ENCODE data around the gene ANGPTL8. TPM values are rescaled to one million over a fixed set of nuclear protein-coding genes. Genes with fewer than 3 reads are reported as not detected.
A peak's percentile ranks its signal among the peaks of the same experiment; 100 is the strongest.

The ANGPTL8 gene
- total RNA-seq, 1 experiment from 2014 or later, result not detected

GRCh38 chr19:11201791-11202190 is 37.6 kb upstream of the ANGPTL8 start (continued):
- TF ChIP-seq NR2C2 (CRISPR knock-in tag; IDR thresholded peaks at IDR 0.05) (no peak), PREB (CRISPR knock-in tag; IDR thresholded peaks at IDR 0.05; ENCODE audit: borderline replicate concordance) (no peak)

- TF ChIP-seq HMGA2 (CRISPR knock-in tag; IDR thresholded peaks at IDR 0.05) (no peak), ETV6 (CRISPR knock-in tag; IDR thresholded peaks at IDR 0.05) (no peak), TEAD4 (CRISPR knock-in tag; IDR thresholded peaks at IDR 0.05) (no peak), ZNF232 (CRISPR knock-in tag; IDR thresholded peaks at IDR 0.05) (no peak), ZSCAN18 (CRISPR knock-in tag; IDR thresholded peaks at IDR 0.05) (no peak), ELF4 (CRISPR knock-in tag; IDR thresholded peaks at IDR 0.05; ENCODE audit: low read depth) (no peak), ZNF425 (CRISPR knock-in tag; conservative IDR thresholded peaks at IDR 0.05) (no peak), ZNF219 (CRISPR knock-in tag; IDR thresholded peaks at IDR 0.05; ENCODE audit: borderline replicate concordance) (no peak), GTF2I (CRISPR knock-in tag; conservative IDR thresholded peaks at IDR 0.05) (no peak), IRF2 (CRISPR knock-in tag; IDR thresholded peaks at IDR 0.05; ENCODE audit: borderline replicate concordance, low read depth) (no peak), PRRX2 (CRISPR knock-in tag; IDR thresholded peaks at IDR 0.05) (no peak)
- Mint-ChIP-seq H3K27ac (peak overlapping the region; percentile 72), H3K4me1 (0 out of 2 replicates have a peak, but pooled peaks cover 3% of the 10 kb centered on the region), H3K36me3 (no peaks in the 10 kb centered on the region; the same call in 1 of the 2 replicates), H3K9me3 (no peaks in the 10 kb centered on the region), H3K4me3 (no peak overlapping the region), H3K27me3 (ENCODE audit: low read depth) (no peaks in the 10 kb centered on the region)
- POLR2A ChIA-PET, result no interaction called here
- DNase-seq (ENCODE audit: low spot score) (no peak), ATAC-seq (no peak)
- CTCF ChIA-PET, result interaction anchor here (0.8 kb wide), 1 partner anchor 260 kb away, joined by 6 read pairs; no protein-coding TSS in a partner anchor
Measured at GRCh38 chr19:11202488-11203193, 36.8 kb upstream of the ANGPTL8 start.

- CTCF ChIA-PET, result interaction anchor here (0.6 to 1.7 kb wide), 12 partner anchors 12 to 684 kb away, joined by 3 to 8 read pairs (median 5); no protein-coding TSS in a partner anchor
Measured at GRCh38 chr19:11203194-11204075, 36.0 kb upstream of the ANGPTL8 start.

More at GRCh38 chr19:11203194-11204075, 36.0 kb upstream of the ANGPTL8 start:
- Mint-ChIP-seq H3K4me1 (0 out of 2 replicates have a peak, but pooled peaks cover 3% of the 10 kb centered on the region), H3K36me3 (no peaks in the 10 kb centered on the region; the same call in 1 of the 2 replicates), H3K27me3 (ENCODE audit: low read depth) (no peaks in the 10 kb centered on the region), H3K4me3 (no peak overlapping the region), H3K9me3 (no peaks in the 10 kb centered on the region), H3K27ac (peak overlapping the region; percentile 45; the same call in 1 of the 2 replicates)
- peak; percentile 87 for ATAC-seq
- DNase-seq (ENCODE audit: low spot score), result peak; percentile 81
- POLR2A ChIA-PET, result no interaction called here
- TF ChIP-seq CTCF (IDR thresholded peaks at IDR 0.05) (peak; percentile 70), RELA (CRISPR knock-in tag; IDR thresholded peaks at IDR 0.05; ENCODE audit: borderline replicate concordance) (no peak)
